ENCODE results near the gene PLEKHB2. TPM values are rescaled to one million over a fixed set of nuclear protein-coding genes. Genes with fewer than 3 reads are reported as not detected.

PLEKHB2 gene
- total and polyA plus RNA-seq, 8 donors: 7.8 to 28.3 (median 18.4) TPM

DNA sequence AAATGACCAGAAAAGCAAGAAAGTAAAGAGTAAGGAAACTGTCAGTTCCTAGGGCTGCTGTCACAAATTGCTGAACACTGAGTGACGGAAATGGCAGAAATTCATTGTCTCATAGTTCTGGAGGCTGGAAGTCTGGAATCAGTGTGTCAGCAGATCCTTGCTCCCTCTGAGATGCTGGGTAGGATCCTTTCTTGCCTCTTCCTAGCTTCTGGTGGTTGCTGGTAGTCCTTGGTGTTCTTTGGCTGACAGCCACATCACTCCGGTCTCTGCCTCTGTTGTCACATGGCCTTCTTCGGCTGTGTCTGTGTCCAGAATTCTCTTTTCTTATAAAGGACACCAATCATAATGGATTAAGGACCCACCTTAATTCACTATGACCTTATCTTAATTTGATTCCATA is 21.9 kb downstream of the PLEKHB2 start:
- FAIRE-seq (no peak), ATAC-seq (no peak), DNase-seq (no peak)
- TF ChIP-seq, protein P1, sequence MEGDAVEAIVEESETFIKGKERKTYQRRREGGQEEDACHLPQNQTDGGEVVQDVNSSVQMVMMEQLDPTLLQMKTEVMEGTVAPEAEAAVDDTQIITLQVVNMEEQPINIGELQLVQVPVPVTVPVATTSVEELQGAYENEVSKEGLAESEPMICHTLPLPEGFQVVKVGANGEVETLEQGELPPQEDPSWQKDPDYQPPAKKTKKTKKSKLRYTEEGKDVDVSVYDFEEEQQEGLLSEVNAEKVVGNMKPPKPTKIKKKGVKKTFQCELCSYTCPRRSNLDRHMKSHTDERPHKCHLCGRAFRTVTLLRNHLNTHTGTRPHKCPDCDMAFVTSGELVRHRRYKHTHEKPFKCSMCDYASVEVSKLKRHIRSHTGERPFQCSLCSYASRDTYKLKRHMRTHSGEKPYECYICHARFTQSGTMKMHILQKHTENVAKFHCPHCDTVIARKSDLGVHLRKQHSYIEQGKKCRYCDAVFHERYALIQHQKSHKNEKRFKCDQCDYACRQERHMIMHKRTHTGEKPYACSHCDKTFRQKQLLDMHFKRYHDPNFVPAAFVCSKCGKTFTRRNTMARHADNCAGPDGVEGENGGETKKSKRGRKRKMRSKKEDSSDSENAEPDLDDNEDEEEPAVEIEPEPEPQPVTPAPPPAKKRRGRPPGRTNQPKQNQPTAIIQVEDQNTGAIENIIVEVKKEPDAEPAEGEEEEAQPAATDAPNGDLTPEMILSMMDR (IDR thresholded peaks at IDR 0.05): no peak
- Histone ChIP-seq H3K27ac (no peak overlapping the region), H3K4me3 (no peak overlapping the region), H3K4me1 (no peaks in the 10 kb centered on the region), H3K9me3 (no peaks in the 10 kb centered on the region), H3K36me3 (peaks cover 6 to 35% (median 12%) of the 10 kb centered on the region in 3 donors), H3K27me3 (no peaks in the 10 kb centered on the region)
- intact Hi-C loops (cut with DNase I): no loop called here
- 84 to 87% methylated on average over 3 of the region's 3 CpGs for WGBS, 2 donors

DNA sequence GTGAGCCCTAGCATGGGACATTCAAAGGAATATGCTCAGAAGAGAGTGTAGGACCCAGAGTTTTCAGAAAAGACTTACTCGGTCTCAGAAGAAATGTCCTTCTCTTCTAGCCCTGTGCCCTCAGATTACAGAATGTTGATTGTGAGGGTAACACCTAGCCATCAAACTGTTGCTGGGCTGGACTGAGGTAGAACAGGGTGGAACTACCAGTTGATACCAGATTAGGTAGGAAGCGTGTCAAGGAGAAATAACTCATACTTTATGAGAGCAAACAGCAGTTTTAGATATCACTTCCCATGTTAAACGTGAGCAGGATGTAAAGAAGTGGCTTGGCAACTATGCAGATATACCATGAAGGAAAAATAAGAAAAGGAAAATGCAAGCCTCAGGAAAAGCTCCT is 22.8 kb downstream of the PLEKHB2 start:
- no peaks in the 10 kb centered on the region for H3K27me3 ChIP-seq
- no peak for DNase-seq
- TF ChIP-seq, protein P1 (IDR thresholded peaks at IDR 0.05): no peak
- 82 to 91% methylated on average over 3 of the region's 3 CpGs for WGBS, 2 donors
- FAIRE-seq: no peak
- no peaks in the 10 kb centered on the region for H3K9me3 ChIP-seq
- H3K4me3 ChIP-seq: no peak overlapping the region
- ATAC-seq: no peak
- peaks cover 6 to 39% (median 12%) of the 10 kb centered on the region in 3 donors for H3K36me3 ChIP-seq
- H3K27ac ChIP-seq: no peak overlapping the region
- intact Hi-C loops (cut with DNase I): no loop called here
- H3K4me1 ChIP-seq: no peaks in the 10 kb centered on the region

DNA sequence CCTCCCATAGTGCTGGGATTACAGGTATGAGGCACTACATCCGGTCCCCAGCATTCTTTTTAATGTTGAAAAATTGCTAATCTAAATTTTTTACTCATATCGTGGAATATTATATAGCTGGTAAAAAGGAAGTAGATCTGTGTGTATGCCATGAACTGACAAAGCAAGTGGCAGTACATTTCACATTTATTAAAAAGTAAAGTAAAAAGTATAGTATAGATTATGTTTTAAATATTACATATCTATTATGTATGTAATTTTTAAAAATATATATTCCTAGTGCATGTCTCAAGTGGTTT is 25.1 kb downstream of the PLEKHB2 start:
- Histone ChIP-seq H3K4me3 (no peak overlapping the region), H3K27me3 (no peaks in the 10 kb centered on the region), H3K4me1 (no peaks in the 10 kb centered on the region), H3K36me3 (peaks cover 6 to 46% (median 12%) of the 10 kb centered on the region in 3 donors), H3K9me3 (no peaks in the 10 kb centered on the region), H3K27ac (no peak overlapping the region)
- DNase-seq: no peak
- FAIRE-seq: no peak
- WGBS, 2 donors: 94 to 98% methylated on average over 2 of the region's 2 CpGs
- TF ChIP-seq, protein P1 (IDR thresholded peaks at IDR 0.05): no peak
- intact Hi-C loops (cut with DNase I): no loop called here
- no peak for ATAC-seq

DNA sequence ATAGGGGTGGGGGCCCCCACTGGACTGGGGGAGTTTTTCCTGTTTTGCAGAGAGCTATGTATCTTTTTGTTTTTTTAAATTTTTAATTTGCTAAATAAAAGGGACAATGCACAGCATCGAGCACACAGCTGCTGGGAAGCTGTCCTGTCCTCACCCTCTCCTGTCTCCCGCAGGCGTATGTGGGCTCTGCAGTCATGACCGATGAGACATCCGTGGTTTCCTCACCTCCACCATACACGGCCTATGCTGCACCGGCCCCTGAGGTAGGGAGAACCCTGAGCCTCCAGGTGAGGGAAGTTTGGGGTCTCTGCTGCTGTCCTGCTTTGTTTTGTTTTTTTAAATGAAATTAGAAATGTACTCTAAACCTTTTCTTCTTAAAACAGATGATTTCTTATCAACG is 27.6 kb downstream of the PLEKHB2 start:
- Histone ChIP-seq H3K36me3 (peaks cover 6 to 32% (median 6%) of the 10 kb centered on the region in 3 donors), H3K4me1 (no peaks in the 10 kb centered on the region), H3K4me3 (no peak overlapping the region), H3K27me3 (no peaks in the 10 kb centered on the region), H3K9me3 (no peaks in the 10 kb centered on the region), H3K27ac (no peak overlapping the region)
- TF ChIP-seq, protein P1 (IDR thresholded peaks at IDR 0.05): no peak
- intact Hi-C loops (cut with DNase I): no loop called here
- ATAC-seq: no peak
- WGBS, 2 donors: 88 to 90% methylated on average over 8 of the region's 8 CpGs
- FAIRE-seq: no peak
- DNase-seq: no peak

DNA sequence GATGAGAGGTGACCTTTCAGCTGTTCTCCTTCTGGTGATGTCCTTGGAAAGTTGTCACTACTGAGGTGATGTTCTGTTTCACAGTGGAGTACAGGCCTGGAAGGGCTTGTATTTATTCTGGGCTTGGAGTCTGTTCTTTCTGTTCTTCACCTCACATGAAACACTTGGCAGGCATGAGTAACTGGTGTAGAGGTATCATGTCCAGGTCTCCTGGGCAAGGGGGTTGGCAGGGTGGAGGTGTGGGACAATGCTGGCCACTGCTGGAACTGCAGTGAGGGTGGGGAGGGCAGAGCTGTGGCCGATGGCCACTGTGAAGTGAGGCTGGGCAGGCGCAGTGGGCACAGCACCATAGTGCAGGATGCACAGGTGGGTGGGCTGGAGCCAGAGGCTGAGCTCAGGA is 35.4 kb downstream of the PLEKHB2 start:
- no peaks in the 10 kb centered on the region for H3K9me3 ChIP-seq
- 93 to 100% methylated on average over 2 of the region's 2 CpGs for WGBS, 2 donors

More for the DNA sequence above, 35.4 kb downstream of the PLEKHB2 start:
- TF ChIP-seq, protein P1 (IDR thresholded peaks at IDR 0.05): no peak
- Histone ChIP-seq H3K4me1 (no peaks in the 10 kb centered on the region), H3K36me3 (peaks cover 6 to 23% (median 13%) of the 10 kb centered on the region in 3 donors), H3K27ac (no peak overlapping the region), H3K27me3 (no peaks in the 10 kb centered on the region), H3K4me3 (no peak overlapping the region)
- DNase-seq (no peak), ATAC-seq (no peak), FAIRE-seq (no peak)
- intact Hi-C loops (cut with DNase I): no loop called here

Data from pancreas (tissue), 10 donors.